GM12873 (cell line): Measurements from ENCODE around the gene LRRC36.
A peak's percentile ranks its signal among the peaks of the same experiment; 100 is the strongest.

Experiments used
- CTCF ChIP-seq: IDR thresholded peaks from 2 replicates; pipeline ENCODE4 v1.5.1; 2012; ENCODE audit warnings: low read depth, mild to moderate bottlenecking, moderate library complexity, low read length, control low read depth; ENCODE audit not compliant: insufficient read depth; ENCODE audit errors: missing control alignments

Gene LRRC36

DNA sequence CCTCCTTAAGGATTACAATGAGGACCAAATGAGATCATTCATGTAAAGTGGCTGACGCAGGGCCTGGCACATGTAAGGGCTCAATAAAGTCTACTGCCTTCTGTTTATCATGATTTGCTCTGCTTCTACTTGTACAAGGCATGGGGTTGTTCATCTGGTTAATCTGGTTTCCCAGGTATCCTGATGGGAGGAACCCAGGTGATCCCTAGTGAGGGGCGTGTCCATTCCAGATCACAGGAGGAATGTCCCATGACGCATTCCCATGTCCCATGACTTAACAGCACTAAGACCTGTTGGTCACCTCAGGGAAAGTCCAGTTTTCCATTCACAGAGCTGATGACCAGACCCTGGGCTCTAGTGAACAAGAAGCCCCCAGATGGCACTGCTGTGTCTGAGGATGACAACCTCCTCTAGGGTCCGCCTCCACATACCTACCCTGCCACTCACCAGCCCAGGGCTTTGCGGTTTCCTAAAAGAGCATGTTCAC lies 78.2 kb downstream of the LRRC36 start:
- TF ChIP-seq CTCF = no peak

- no peak for TF ChIP-seq CTCF
These were observed 78.7 kb downstream of the LRRC36 start for GRCh38 chr16:67405336-67405735.

- no peak for TF ChIP-seq CTCF
These were observed 79.7 kb downstream of the LRRC36 start for GRCh38 chr16:67406111-67406971.

- no peak for TF ChIP-seq CTCF
These were observed 80.7 kb downstream of the LRRC36 start for GRCh38 chr16:67407176-67407787.

- peak; percentile 20 for TF ChIP-seq CTCF
These were observed 81.3 kb downstream of the LRRC36 start for GRCh38 chr16:67407788-67408452.

GRCh38 chr16:67409631-67410030 lies 83.0 kb downstream of the LRRC36 start:
- TF ChIP-seq CTCF = no peak

- TF ChIP-seq CTCF = no peak
These were observed 84.7 kb downstream of the LRRC36 start for GRCh38 chr16:67411339-67411738.
